ENCODE results near the gene TMEM11.

TMEM11 gene

DNA sequence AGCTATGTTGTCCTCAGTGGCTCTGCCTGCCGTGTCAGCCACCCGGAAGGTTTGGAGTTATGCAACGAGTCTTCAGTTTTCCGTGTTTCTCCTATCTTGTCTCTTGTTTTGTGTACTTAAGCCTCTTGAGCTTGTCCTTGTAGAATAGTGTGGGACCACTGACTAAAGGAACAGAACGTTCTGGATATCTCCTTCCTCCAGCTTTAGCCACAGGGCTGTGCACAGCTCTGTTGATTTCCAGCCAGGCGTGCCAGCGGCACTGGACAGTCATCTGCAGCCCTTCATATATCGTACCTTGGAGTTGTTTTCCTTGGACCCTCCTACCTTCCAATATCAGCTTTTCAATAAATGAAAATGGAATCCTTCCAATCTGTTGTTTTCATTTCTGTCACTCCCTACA, 39.8 kb downstream of the TMEM11 start:
- H3K27me3 ChIP-seq (ENCODE audit: insufficient read depth, low read length): no peaks in the 10 kb centered on the region
- no peak overlapping the region for H3K9ac ChIP-seq (ENCODE audit: low read depth, low read length)
- no peak overlapping the region for H3K27ac ChIP-seq (ENCODE audit: low read length)
- no peaks in the 10 kb centered on the region for H3K9me3 ChIP-seq (ENCODE audit: insufficient read depth, low read depth, low read length)
- peaks cover 22% of the 10 kb centered on the region for H3K36me3 ChIP-seq (ENCODE audit: insufficient read depth, low read depth, low read length)
- no peak overlapping the region for H3K4me3 ChIP-seq (ENCODE audit: low read length)
- H3K4me1 ChIP-seq (ENCODE audit: insufficient read depth, low read length): no peaks in the 10 kb centered on the region

DNA sequence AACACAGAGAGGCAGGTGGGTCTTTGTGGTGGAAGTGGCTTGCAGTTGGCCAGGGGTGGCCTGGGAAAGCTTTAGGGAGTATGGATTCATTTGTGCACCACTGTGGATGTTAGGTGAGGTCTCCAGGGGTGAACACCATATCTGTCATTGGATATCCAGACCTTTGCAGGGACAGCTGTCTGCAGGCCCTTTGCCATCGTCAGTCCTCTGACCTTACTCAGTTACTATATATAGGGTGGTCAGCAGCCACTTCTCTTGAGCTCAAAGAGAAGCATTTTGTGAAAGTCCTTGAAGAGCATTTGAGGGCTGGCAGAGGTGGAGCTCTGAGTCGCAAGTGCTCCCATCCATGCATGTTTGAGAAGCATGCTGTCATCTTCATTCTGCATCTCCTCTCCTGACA, 40.4 kb downstream of the TMEM11 start:
- Histone ChIP-seq H3K9ac (ENCODE audit: low read depth, low read length) (no peak overlapping the region), H3K27ac (ENCODE audit: low read length) (no peak overlapping the region), H3K27me3 (ENCODE audit: insufficient read depth, low read length) (no peaks in the 10 kb centered on the region), H3K36me3 (ENCODE audit: insufficient read depth, low read depth, low read length) (peaks cover 22% of the 10 kb centered on the region), H3K9me3 (ENCODE audit: insufficient read depth, low read depth, low read length) (no peaks in the 10 kb centered on the region), H3K4me3 (ENCODE audit: low read length) (no peak overlapping the region), H3K4me1 (ENCODE audit: insufficient read depth, low read length) (no peaks in the 10 kb centered on the region)

GRCh38 chr17:21172846-21173245, 41.1 kb downstream of the TMEM11 start:
- no peaks in the 10 kb centered on the region for H3K4me1 ChIP-seq (ENCODE audit: insufficient read depth, low read length)
- no peak overlapping the region for H3K9ac ChIP-seq (ENCODE audit: low read depth, low read length)
- no peak overlapping the region for H3K4me3 ChIP-seq (ENCODE audit: low read length)
- H3K36me3 ChIP-seq (ENCODE audit: insufficient read depth, low read depth, low read length): peaks cover 22% of the 10 kb centered on the region
- H3K27me3 ChIP-seq (ENCODE audit: insufficient read depth, low read length): no peaks in the 10 kb centered on the region
- H3K9me3 ChIP-seq (ENCODE audit: insufficient read depth, low read depth, low read length): no peaks in the 10 kb centered on the region
- no peak overlapping the region for H3K27ac ChIP-seq (ENCODE audit: low read length)

DNA sequence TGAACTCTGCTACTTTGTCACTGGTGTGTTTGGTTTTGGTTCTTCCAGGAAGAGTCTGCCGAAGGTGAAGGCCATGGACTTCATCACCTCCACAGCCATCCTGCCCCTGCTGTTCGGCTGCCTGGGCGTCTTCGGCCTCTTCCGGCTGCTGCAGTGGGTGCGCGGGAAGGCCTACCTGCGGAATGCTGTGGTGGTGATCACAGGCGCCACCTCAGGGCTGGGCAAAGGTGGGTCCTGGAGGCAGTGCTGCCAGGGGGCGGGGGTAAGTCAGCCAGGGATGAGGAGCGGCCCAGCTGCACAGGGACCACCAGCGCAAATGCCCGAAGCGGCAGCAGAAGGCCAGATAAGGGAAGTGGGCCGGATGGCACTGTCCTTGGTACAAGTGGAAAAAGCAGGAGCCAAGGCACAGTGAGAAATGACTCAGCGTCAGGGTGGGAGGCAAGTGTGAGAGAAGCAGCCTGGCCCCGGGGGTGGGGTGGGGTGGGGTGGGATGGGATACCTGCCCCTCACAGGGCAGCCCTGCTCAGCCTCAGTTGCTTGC, 41.9 kb downstream of the TMEM11 start:
- Histone ChIP-seq H3K9me3 (ENCODE audit: insufficient read depth, low read depth, low read length) (no peaks in the 10 kb centered on the region), H3K27ac (ENCODE audit: low read length) (no peak overlapping the region), H3K27me3 (ENCODE audit: insufficient read depth, low read length) (no peaks in the 10 kb centered on the region), H3K4me3 (ENCODE audit: low read length) (no peak overlapping the region), H3K36me3 (ENCODE audit: insufficient read depth, low read depth, low read length) (peaks cover 22% of the 10 kb centered on the region), H3K4me1 (ENCODE audit: insufficient read depth, low read length) (no peaks in the 10 kb centered on the region), H3K9ac (ENCODE audit: low read depth, low read length) (no peak overlapping the region)

- H3K9me3 ChIP-seq (ENCODE audit: insufficient read depth, low read depth, low read length): no peaks in the 10 kb centered on the region
- no peak overlapping the region for H3K9ac ChIP-seq (ENCODE audit: low read depth, low read length)
- H3K27me3 ChIP-seq (ENCODE audit: insufficient read depth, low read length): no peaks in the 10 kb centered on the region
- no peaks in the 10 kb centered on the region for H3K4me1 ChIP-seq (ENCODE audit: insufficient read depth, low read length)
- no peak overlapping the region for H3K4me3 ChIP-seq (ENCODE audit: low read length)
- H3K27ac ChIP-seq (ENCODE audit: low read length): no peak overlapping the region
- H3K36me3 ChIP-seq (ENCODE audit: insufficient read depth, low read depth, low read length): peaks cover 22% of the 10 kb centered on the region
Observed at GRCh38 chr17:21171309-21171922, 42.5 kb downstream of the TMEM11 start.

DNA sequence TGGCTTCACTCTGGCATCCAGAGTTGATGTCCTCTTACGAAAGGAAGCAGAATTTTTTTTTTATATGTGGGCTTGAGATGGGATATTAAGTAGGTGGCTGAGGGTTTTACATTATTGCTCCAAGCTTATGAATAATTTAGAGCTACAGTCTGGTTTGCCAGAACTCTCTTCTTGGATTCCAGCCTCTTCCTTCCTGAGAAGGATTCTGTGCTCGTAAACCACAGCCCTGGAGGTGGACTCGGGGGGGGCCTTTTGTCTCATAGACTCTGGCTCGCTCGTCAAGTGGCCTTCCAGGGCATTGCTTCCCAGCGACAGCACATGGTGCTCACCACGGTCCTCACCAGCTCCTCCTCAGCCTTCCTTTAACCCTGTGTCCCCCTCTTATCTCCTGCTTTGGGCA, 43.2 kb downstream of the TMEM11 start:
- Histone ChIP-seq H3K4me3 (ENCODE audit: low read length) (no peak overlapping the region), H3K36me3 (ENCODE audit: insufficient read depth, low read depth, low read length) (peaks cover 22% of the 10 kb centered on the region), H3K9ac (ENCODE audit: low read depth, low read length) (no peak overlapping the region), H3K9me3 (ENCODE audit: insufficient read depth, low read depth, low read length) (no peaks in the 10 kb centered on the region), H3K27me3 (ENCODE audit: insufficient read depth, low read length) (no peaks in the 10 kb centered on the region), H3K4me1 (ENCODE audit: insufficient read depth, low read length) (no peaks in the 10 kb centered on the region), H3K27ac (ENCODE audit: low read length) (no peak overlapping the region)

DNA sequence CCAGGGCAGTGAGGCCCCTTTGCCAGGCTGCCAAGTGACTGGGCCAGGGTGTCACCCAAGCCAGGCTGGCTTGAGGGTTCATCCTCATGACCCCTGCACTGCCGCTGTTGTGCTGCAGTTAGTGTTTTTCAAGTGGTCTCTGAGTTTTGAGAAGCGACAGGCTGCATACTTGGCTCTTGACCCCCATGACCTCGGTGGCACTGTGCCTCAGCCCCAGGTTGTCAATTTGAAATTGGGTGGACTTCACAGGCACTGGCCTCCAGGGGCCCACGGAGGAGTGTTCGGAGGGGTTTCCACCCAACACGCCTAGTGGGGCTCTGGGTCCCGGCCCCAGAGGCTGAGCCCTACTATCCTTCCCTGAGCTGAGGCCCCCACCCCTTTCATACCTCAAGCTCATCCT, 44.5 kb downstream of the TMEM11 start:
- no peak overlapping the region for H3K27ac ChIP-seq (ENCODE audit: low read length)
- H3K4me1 ChIP-seq (ENCODE audit: insufficient read depth, low read length): no peaks in the 10 kb centered on the region
- H3K9me3 ChIP-seq (ENCODE audit: insufficient read depth, low read depth, low read length): no peaks in the 10 kb centered on the region
- H3K36me3 ChIP-seq (ENCODE audit: insufficient read depth, low read depth, low read length): peaks cover 20% of the 10 kb centered on the region
- no peak overlapping the region for H3K9ac ChIP-seq (ENCODE audit: low read depth, low read length)
- no peak overlapping the region for H3K4me3 ChIP-seq (ENCODE audit: low read length)
- H3K27me3 ChIP-seq (ENCODE audit: insufficient read depth, low read length): no peaks in the 10 kb centered on the region

DNA sequence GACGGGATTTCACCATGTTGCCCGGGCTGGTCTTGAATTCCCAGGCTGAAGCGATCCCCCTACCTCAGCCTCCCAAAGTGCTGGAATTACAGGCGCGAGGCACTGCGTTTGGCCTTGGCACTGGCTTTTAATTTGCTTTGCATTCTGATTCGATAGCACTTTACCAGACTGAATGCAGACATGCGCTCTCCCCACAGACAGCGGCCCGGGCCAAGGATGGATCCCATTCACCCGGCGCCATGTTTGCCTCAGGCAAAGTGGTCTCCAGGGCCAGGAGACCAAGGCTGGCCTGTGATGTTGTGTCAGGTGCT, 45.5 kb downstream of the TMEM11 start:
- H3K9ac ChIP-seq (ENCODE audit: low read depth, low read length): no peak overlapping the region
- no peaks in the 10 kb centered on the region for H3K4me1 ChIP-seq (ENCODE audit: insufficient read depth, low read length)
- peaks cover 10% of the 10 kb centered on the region for H3K36me3 ChIP-seq (ENCODE audit: insufficient read depth, low read depth, low read length)
- H3K9me3 ChIP-seq (ENCODE audit: insufficient read depth, low read depth, low read length): no peaks in the 10 kb centered on the region
- no peak overlapping the region for H3K27ac ChIP-seq (ENCODE audit: low read length)
- H3K27me3 ChIP-seq (ENCODE audit: insufficient read depth, low read length): no peaks in the 10 kb centered on the region
- no peak overlapping the region for H3K4me3 ChIP-seq (ENCODE audit: low read length)

DNA sequence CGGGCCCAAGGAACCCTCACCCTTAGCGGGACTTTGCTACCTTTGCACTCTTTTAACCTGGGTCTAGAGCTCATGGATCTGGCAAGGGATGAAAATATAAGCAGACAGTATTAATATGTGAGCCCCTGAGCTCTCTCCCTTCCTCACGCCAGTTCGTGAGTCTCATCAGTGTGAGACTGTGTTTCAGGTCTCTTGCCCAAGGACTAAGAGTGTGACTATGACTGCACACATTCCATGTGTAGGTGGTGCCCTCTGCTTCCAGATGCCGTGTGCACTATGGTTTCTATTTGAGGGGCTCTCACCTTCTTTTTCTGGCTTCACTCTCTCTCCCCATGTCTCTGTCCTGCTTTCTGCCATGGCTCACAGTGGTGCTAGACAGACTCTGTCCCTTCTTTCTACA, 46.7 kb downstream of the TMEM11 start:
- H3K4me1 ChIP-seq (ENCODE audit: insufficient read depth, low read length): no peaks in the 10 kb centered on the region
- H3K27me3 ChIP-seq (ENCODE audit: insufficient read depth, low read length): no peaks in the 10 kb centered on the region
- H3K27ac ChIP-seq (ENCODE audit: low read length): no peak overlapping the region
- no peak overlapping the region for H3K9ac ChIP-seq (ENCODE audit: low read depth, low read length)
- H3K36me3 ChIP-seq (ENCODE audit: insufficient read depth, low read depth, low read length): no peaks in the 10 kb centered on the region
- H3K4me3 ChIP-seq (ENCODE audit: low read length): no peak overlapping the region
- H3K9me3 ChIP-seq (ENCODE audit: insufficient read depth, low read depth, low read length): no peaks in the 10 kb centered on the region

- H3K27ac ChIP-seq (ENCODE audit: low read length): no peak overlapping the region
Observed at GRCh38 chr17:21166595-21167210, 47.3 kb downstream of the TMEM11 start.

GRCh38 chr17:21165922-21166594, 47.9 kb downstream of the TMEM11 start:
- H3K27ac ChIP-seq (ENCODE audit: low read length): no peak overlapping the region
- no peak overlapping the region for H3K9ac ChIP-seq (ENCODE audit: low read depth, low read length)
- no peaks in the 10 kb centered on the region for H3K27me3 ChIP-seq (ENCODE audit: insufficient read depth, low read length)
- no peak overlapping the region for H3K4me3 ChIP-seq (ENCODE audit: low read length)
- H3K9me3 ChIP-seq (ENCODE audit: insufficient read depth, low read depth, low read length): no peaks in the 10 kb centered on the region
- H3K36me3 ChIP-seq (ENCODE audit: insufficient read depth, low read depth, low read length): no peaks in the 10 kb centered on the region
- H3K4me1 ChIP-seq (ENCODE audit: insufficient read depth, low read length): no peaks in the 10 kb centered on the region

More at GRCh38 chr17:21166595-21167210, 47.3 kb downstream of the TMEM11 start:
- Histone ChIP-seq H3K4me1 (ENCODE audit: insufficient read depth, low read length) (no peaks in the 10 kb centered on the region), H3K9ac (ENCODE audit: low read depth, low read length) (no peak overlapping the region), H3K4me3 (ENCODE audit: low read length) (no peak overlapping the region), H3K36me3 (ENCODE audit: insufficient read depth, low read depth, low read length) (no peaks in the 10 kb centered on the region), H3K27me3 (ENCODE audit: insufficient read depth, low read length) (no peaks in the 10 kb centered on the region), H3K9me3 (ENCODE audit: insufficient read depth, low read depth, low read length) (no peaks in the 10 kb centered on the region)

DNA sequence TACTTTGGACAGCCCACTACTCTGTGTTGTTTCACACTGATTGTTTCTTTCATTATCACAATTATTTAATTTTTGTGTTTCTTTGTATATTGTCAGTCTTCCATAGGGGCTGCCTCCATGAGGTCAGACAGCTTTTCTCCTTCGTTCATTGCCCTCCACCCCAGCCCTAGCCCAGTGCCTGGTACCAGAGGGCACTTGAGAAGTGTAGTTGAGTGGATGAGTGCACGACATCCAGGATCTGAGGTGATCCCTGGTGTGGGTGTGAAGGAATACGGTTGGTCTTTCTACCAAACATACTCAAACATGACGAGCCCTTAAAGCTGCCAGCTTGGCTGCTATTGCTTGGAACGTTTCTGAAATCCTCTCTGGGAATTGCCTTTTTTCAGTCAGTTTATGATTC, 49.3 kb downstream of the TMEM11 start:
- Histone ChIP-seq H3K9me3 (ENCODE audit: insufficient read depth, low read depth, low read length) (no peaks in the 10 kb centered on the region), H3K27me3 (ENCODE audit: insufficient read depth, low read length) (no peaks in the 10 kb centered on the region), H3K4me1 (ENCODE audit: insufficient read depth, low read length) (no peaks in the 10 kb centered on the region), H3K27ac (ENCODE audit: low read length) (no peak overlapping the region), H3K9ac (ENCODE audit: low read depth, low read length) (no peak overlapping the region), H3K4me3 (ENCODE audit: low read length) (no peak overlapping the region), H3K36me3 (ENCODE audit: insufficient read depth, low read depth, low read length) (no peaks in the 10 kb centered on the region)

All from iPS-20b (cell line).